Testis (tissue), 3 donors: Measurements from ENCODE around the gene MYOG. TPM values are rescaled to one million over a fixed set of nuclear protein-coding genes. Genes with fewer than 3 reads are reported as not detected.

Source experiments
- DNase-seq: peaks from one replicate; pipeline ENCODE4 v3.0.0-alpha.2; 2019
- H3K27ac ChIP-seq, 2 donors: fragments of 200-600 bp; sonication (generic); one replicate each; pipeline ENCODE4 v1.5.1; 2019
- H3K27me3 ChIP-seq: fragments of 200-600 bp; sonication (generic); one replicate; pipeline ENCODE4 v1.5.1; 2019
- H3K36me3 ChIP-seq: fragments of 200-600 bp; sonication (generic); one replicate; pipeline ENCODE4 v1.5.1; 2017; ENCODE audit warnings: low read depth; ENCODE audit errors: missing control alignments
- H3K4me1 ChIP-seq: fragments of 200-600 bp; sonication (generic); one replicate; pipeline ENCODE4 v1.5.1; 2019
- H3K4me3 ChIP-seq, 2 donors: fragments of 200-600 bp; sonication (generic); one replicate each; pipeline ENCODE4 v1.5.1; 2017 to 2019
- H3K9me3 ChIP-seq: fragments of 200-600 bp; sonication (generic); one replicate; pipeline ENCODE4 v1.5.1; 2017
- CTCF ChIP-seq, 3 experiments: fragments of 450-650 bp in 2 of 3; fragments of 200-600 bp in 1 of 3; sonication (generic) in 1 of 3; IDR thresholded peaks; one replicate each; pipeline ENCODE4 v1.5.1; 2016 to 2019; ENCODE audit warnings: antibody characterized with exemption in 3 of 3, mild to moderate bottlenecking in 2 of 3, moderate library complexity in 1 of 3
- POLR2A ChIP-seq: fragments of 450-650 bp; IDR thresholded peaks from one replicate; pipeline ENCODE4 v1.6.1; 2017; ENCODE audit warnings: antibody characterized with exemption, mild to moderate bottlenecking, moderate library complexity
- WGBS, 2 donors: methylation state at CpG; one replicate each; pipeline ENCODE4 v1.1.5; 2018; 5-methylcytosine and 5-hydroxymethylcytosine counted together
- intact Hi-C: fragments of 100-400 bp; cut with DNase I; formaldehyde crosslinking; loops from one replicate; pipeline ENCODE4 v1.15.1; 2023; ENCODE audit warnings: low total_unique reads
- polyA plus RNA-seq: library from polyadenylated mRNA; stranded (reverse); fragments of 350-450 nt; fragmentation: Illumina TruSeq; extraction: RNeasy Lipid Tissue Mini Kit (QIAGEN cat#74804); gene quantifications from one replicate; pipeline ENCODE4 v1.2.3, GENCODE V29; 2014; ENCODE audit warnings: low read depth, low replicate concordance; ENCODE audit not compliant: insufficient read depth
- total RNA-seq, 2 donors: library from RNA; depleted of rRNA; stranded (reverse); fragments of >200 nt; gene quantifications; one replicate each; pipeline ENCODE4 v1.2.3, GENCODE V29; 2016

Gene MYOG
- total and polyA plus RNA-seq, 3 donors from 2014 or later = 0.25 to 1.2 (median 0.47) TPM

- TF ChIP-seq POLR2A (no peak), CTCF (IDR thresholded peaks at IDR 0.05) (no peak)
- H3K4me1 ChIP-seq = peaks cover 7% of the 10 kb centered on the region
- H3K27me3 ChIP-seq = no peaks in the 10 kb centered on the region
- intact Hi-C loops = no loop called here
- H3K27ac ChIP-seq = no peak overlapping the region
- WGBS, 2 donors = 90 to 95% methylated on average over 3 of the region's 3 CpGs
- DNase-seq = no peak
- no peak overlapping the region for H3K4me3 ChIP-seq
- no peaks in the 10 kb centered on the region for H3K36me3 ChIP-seq
- H3K9me3 ChIP-seq = no peaks in the 10 kb centered on the region
These were observed 12.9 kb downstream of the MYOG start for GRCh38 chr1:203072911-203073310.

GRCh38 chr1:203072002-203072602, 13.7 kb downstream of the MYOG start:
- no peak overlapping the region for H3K27ac ChIP-seq
- peaks cover 7% of the 10 kb centered on the region for H3K4me1 ChIP-seq
- no peaks in the 10 kb centered on the region for H3K36me3 ChIP-seq
- TF ChIP-seq CTCF (IDR thresholded peaks at IDR 0.05) = no peak
- TF ChIP-seq POLR2A = no peak
- no peak overlapping the region for H3K4me3 ChIP-seq
- WGBS, 2 donors = 87 to 95% methylated on average over 7 of the region's 7 CpGs
- no peaks in the 10 kb centered on the region for H3K27me3 ChIP-seq
- H3K9me3 ChIP-seq = no peaks in the 10 kb centered on the region
- intact Hi-C loops = no loop called here
- DNase-seq = no peak

- Histone ChIP-seq H3K4me1 (peaks cover 7% of the 10 kb centered on the region), H3K27me3 (no peaks in the 10 kb centered on the region), H3K4me3 (no peak overlapping the region), H3K36me3 (no peaks in the 10 kb centered on the region), H3K27ac (peak overlapping the region in 1 of 2 donors; percentile 74), H3K9me3 (no peaks in the 10 kb centered on the region)
- DNase-seq = no peak
- intact Hi-C loops = no loop called here
- WGBS, 2 donors = 40 to 42% methylated on average over 4 of the region's 4 CpGs
- TF ChIP-seq CTCF (IDR thresholded peaks at IDR 0.05) (no peak), POLR2A (no peak)
These were observed 16.6 kb downstream of the MYOG start for GRCh38 chr1:203069030-203069747.

- H3K36me3 ChIP-seq = no peaks in the 10 kb centered on the region
- H3K27ac ChIP-seq = no peak overlapping the region
- TF ChIP-seq POLR2A (no peak), CTCF (IDR thresholded peaks at IDR 0.05) (no peak)
- no peaks in the 10 kb centered on the region for H3K27me3 ChIP-seq
- no peak for DNase-seq
- H3K4me1 ChIP-seq = peaks cover 7% of the 10 kb centered on the region
- intact Hi-C loops = no loop called here
- WGBS, 2 donors = 97 to 99% methylated on average over 3 of the region's 3 CpGs
- H3K4me3 ChIP-seq = no peak overlapping the region
- no peaks in the 10 kb centered on the region for H3K9me3 ChIP-seq
These were observed 18.8 kb downstream of the MYOG start for GRCh38 chr1:203066965-203067364.
